Astrocyte (in vitro differentiated cells and primary cell): Measurements from ENCODE around the gene KCNMB4.

Source experiments
- CTCF ChIP-seq: IDR thresholded peaks from 2 replicates; pipeline ENCODE4 v1.5.1; 2011; ENCODE audit warnings: low read depth, mild to moderate bottlenecking, inconsistent platforms, low read length, moderate library complexity; ENCODE audit not compliant: insufficient read depth
- EZH2 ChIP-seq: IDR thresholded peaks from 2 replicates; pipeline ENCODE4 v1.6.1; 2012; ENCODE audit warnings: mild to moderate bottlenecking, low read length, inconsistent platforms; ENCODE audit not compliant: insufficient read depth

- TF ChIP-seq CTCF (no peak), EZH2 (no peak)
Observed at GRCh38 chr12:70430400-70430799, 64.3 kb downstream of the KCNMB4 start.
